ENCODE results near the gene UNC13A.

The UNC13A gene

DNA sequence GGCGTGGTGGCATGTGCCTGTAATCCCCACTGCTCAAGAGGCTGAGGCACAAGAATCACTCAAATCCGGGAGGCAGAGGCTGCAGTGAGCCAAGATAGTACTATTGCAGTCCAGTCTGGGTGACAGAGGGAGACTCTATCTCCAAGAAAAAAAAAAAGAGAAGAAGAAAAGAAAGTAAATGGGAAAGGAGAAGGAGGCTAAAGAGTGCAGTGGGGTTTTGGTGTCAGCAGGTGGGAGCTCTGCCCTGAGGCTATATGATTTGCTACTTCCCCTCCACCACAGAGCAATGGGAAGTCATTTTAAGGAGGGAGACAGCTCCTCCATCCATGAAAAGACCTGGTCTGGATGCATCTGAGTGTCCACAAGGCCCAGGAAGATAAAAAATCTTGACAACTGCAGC lies 23.1 kb downstream of the UNC13A start:
- Histone ChIP-seq H3K27me3 (ENCODE audit: insufficient read depth, poor library complexity, severe bottlenecking) (no peaks in the 10 kb centered on the region), H3K27ac (replicated peaks) (no peak overlapping the region), H3K4me3 (replicated peaks; ENCODE audit: insufficient read depth, low read length) (no peak overlapping the region)
- no peak for TF ChIP-seq GABPA (IDR thresholded peaks at IDR 0.05; ENCODE audit: low read depth)
- TF ChIP-seq SPI1 (IDR thresholded peaks at IDR 0.05; ENCODE audit: borderline replicate concordance, low read depth): no peak
- TF ChIP-seq, protein P1, sequence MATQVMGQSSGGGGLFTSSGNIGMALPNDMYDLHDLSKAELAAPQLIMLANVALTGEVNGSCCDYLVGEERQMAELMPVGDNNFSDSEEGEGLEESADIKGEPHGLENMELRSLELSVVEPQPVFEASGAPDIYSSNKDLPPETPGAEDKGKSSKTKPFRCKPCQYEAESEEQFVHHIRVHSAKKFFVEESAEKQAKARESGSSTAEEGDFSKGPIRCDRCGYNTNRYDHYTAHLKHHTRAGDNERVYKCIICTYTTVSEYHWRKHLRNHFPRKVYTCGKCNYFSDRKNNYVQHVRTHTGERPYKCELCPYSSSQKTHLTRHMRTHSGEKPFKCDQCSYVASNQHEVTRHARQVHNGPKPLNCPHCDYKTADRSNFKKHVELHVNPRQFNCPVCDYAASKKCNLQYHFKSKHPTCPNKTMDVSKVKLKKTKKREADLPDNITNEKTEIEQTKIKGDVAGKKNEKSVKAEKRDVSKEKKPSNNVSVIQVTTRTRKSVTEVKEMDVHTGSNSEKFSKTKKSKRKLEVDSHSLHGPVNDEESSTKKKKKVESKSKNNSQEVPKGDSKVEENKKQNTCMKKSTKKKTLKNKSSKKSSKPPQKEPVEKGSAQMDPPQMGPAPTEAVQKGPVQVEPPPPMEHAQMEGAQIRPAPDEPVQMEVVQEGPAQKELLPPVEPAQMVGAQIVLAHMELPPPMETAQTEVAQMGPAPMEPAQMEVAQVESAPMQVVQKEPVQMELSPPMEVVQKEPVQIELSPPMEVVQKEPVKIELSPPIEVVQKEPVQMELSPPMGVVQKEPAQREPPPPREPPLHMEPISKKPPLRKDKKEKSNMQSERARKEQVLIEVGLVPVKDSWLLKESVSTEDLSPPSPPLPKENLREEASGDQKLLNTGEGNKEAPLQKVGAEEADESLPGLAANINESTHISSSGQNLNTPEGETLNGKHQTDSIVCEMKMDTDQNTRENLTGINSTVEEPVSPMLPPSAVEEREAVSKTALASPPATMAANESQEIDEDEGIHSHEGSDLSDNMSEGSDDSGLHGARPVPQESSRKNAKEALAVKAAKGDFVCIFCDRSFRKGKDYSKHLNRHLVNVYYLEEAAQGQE (IDR thresholded peaks at IDR 0.05; ENCODE audit: insufficient replicate concordance, low read depth): no peak
- TF ChIP-seq, protein P2, sequence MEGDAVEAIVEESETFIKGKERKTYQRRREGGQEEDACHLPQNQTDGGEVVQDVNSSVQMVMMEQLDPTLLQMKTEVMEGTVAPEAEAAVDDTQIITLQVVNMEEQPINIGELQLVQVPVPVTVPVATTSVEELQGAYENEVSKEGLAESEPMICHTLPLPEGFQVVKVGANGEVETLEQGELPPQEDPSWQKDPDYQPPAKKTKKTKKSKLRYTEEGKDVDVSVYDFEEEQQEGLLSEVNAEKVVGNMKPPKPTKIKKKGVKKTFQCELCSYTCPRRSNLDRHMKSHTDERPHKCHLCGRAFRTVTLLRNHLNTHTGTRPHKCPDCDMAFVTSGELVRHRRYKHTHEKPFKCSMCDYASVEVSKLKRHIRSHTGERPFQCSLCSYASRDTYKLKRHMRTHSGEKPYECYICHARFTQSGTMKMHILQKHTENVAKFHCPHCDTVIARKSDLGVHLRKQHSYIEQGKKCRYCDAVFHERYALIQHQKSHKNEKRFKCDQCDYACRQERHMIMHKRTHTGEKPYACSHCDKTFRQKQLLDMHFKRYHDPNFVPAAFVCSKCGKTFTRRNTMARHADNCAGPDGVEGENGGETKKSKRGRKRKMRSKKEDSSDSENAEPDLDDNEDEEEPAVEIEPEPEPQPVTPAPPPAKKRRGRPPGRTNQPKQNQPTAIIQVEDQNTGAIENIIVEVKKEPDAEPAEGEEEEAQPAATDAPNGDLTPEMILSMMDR (IDR thresholded peaks at IDR 0.05; ENCODE audit: insufficient read depth, low read length): no peak
- no peak for TF ChIP-seq POLR2AphosphoS5 (IDR thresholded peaks at IDR 0.05; ENCODE audit: low read depth)
- DNase-seq (ENCODE audit: low read depth in 1 of 2, low spot score in 1 of 2): no peak

DNA sequence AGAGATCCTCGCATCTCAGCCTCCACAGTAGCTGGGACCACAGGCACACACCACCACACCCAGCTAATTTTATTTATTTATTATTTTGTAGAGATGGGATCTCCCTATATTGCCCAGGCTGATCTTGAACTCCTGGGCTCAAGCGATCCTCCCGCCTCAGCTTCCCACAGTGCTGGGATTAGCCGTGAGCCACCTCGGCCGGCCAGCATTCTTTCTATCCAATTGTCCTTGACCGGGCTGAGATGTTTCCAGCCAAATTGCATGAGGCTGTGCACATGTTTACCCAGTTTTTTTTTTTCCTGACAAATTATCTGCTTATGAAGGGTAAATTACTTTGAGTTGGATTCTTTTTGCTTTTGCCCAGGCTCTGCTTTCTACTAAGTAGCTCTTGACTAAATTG lies 28.2 kb downstream of the UNC13A start:
- Histone ChIP-seq H3K27me3 (ENCODE audit: insufficient read depth, poor library complexity, severe bottlenecking) (no peaks in the 10 kb centered on the region), H3K27ac (replicated peaks) (no peak overlapping the region), H3K4me3 (replicated peaks; ENCODE audit: insufficient read depth, low read length) (no peak overlapping the region)
- no peak for DNase-seq (ENCODE audit: low read depth in 1 of 2, low spot score in 1 of 2)
- TF ChIP-seq, protein P2 (IDR thresholded peaks at IDR 0.05; ENCODE audit: insufficient read depth, low read length): no peak
- TF ChIP-seq GABPA (IDR thresholded peaks at IDR 0.05; ENCODE audit: low read depth) (no peak), POLR2AphosphoS5 (IDR thresholded peaks at IDR 0.05; ENCODE audit: low read depth) (no peak)
- TF ChIP-seq, protein P1 (IDR thresholded peaks at IDR 0.05; ENCODE audit: insufficient replicate concordance, low read depth): no peak

DNA sequence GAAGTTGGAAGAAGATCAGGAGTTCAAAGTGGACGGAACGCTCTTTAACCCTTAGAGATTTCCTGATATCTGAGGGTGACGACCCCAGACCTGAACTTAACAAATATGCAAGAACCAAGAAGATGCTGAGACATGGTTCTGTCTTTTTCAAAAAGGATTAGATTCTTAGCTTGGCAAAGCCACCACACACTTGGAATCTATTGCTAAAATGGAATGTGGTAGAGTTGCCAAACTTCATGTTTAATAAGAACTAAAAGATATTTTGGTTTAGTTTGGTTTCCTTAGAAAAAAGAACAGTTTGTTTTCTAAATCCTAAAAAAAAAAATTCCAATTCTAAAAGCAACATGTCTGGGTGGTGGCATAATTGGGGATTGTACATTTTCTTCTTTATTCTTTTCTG lies 29.5 kb downstream of the UNC13A start:
- H3K4me3 ChIP-seq (replicated peaks; ENCODE audit: insufficient read depth, low read length): no peak overlapping the region
- DNase-seq (ENCODE audit: low read depth in 1 of 2, low spot score in 1 of 2): no peak
- no peaks in the 10 kb centered on the region for H3K27me3 ChIP-seq (ENCODE audit: insufficient read depth, poor library complexity, severe bottlenecking)
- TF ChIP-seq, protein P1 (IDR thresholded peaks at IDR 0.05; ENCODE audit: insufficient replicate concordance, low read depth): no peak
- TF ChIP-seq POLR2AphosphoS5 (IDR thresholded peaks at IDR 0.05; ENCODE audit: low read depth) (no peak), GABPA (IDR thresholded peaks at IDR 0.05; ENCODE audit: low read depth) (no peak), SPI1 (IDR thresholded peaks at IDR 0.05; ENCODE audit: borderline replicate concordance, low read depth) (no peak)
- TF ChIP-seq, protein P2 (IDR thresholded peaks at IDR 0.05; ENCODE audit: insufficient read depth, low read length): no peak
- no peak overlapping the region for H3K27ac ChIP-seq (replicated peaks)

All from HL-60 (cell line).